Stimulated activated memory B cell treated with anti-CD40 and anti-IgM and Interleukin-4, amounts not matched to agents 10 μg/mL and 1 μg/mL and 100 μg/mL, for 72 hours (primary cell): ENCODE results near the gene DHX8.
A peak's percentile ranks its signal among the peaks of the same experiment; 100 is the strongest.

Source experiments
- ATAC-seq: fragments of 150-1000 bp; cut with Tn5 transposase; 2 replicates; pipeline ENCODE4 v1.10.0; 2021
- H3K27ac Mint-ChIP-seq: one replicate; pipeline ENCODE4 v1.8.0; 2022; ENCODE audit warnings: mild to moderate bottlenecking, mixed read lengths
- H3K27me3 Mint-ChIP-seq: one replicate; pipeline ENCODE4 v1.8.0; 2022; ENCODE audit warnings: mixed read lengths
- H3K36me3 Mint-ChIP-seq: one replicate; pipeline ENCODE4 v1.8.0; 2022; ENCODE audit warnings: mixed read lengths
- H3K4me1 Mint-ChIP-seq: one replicate; pipeline ENCODE4 v1.8.0; 2022; ENCODE audit warnings: mixed read lengths
- H3K4me3 Mint-ChIP-seq: one replicate; pipeline ENCODE4 v1.8.0; 2022; ENCODE audit warnings: mild to moderate bottlenecking, moderate library complexity, mixed read lengths
- H3K9me3 Mint-ChIP-seq: one replicate; pipeline ENCODE4 v1.8.0; 2022; ENCODE audit warnings: mixed read lengths

The DHX8 gene

GRCh38 chr17:43546319-43547188 lies 62.8 kb downstream of the DHX8 start, which contains the start of gene ETV4:
TSS of gene ETV4 (minus strand) at chr17:43546340. CDS start at chr17:43545617, 723 bp downstream.
- Mint-ChIP-seq H3K27me3 (peaks cover 82% of the 10 kb centered on the region), H3K4me3 (peak within 1 kb of the TSS; percentile 75), H3K27ac (no peak within 1 kb of the TSS), H3K4me1 (peaks cover 23% of the 10 kb centered on the region), H3K9me3 (no peaks in the 10 kb centered on the region), H3K36me3 (no peaks in the 10 kb centered on the region)
- ATAC-seq = peak; percentile 97

GRCh38 chr17:43547189-43547550 lies 63.4 kb downstream of the DHX8 start:
- Mint-ChIP-seq H3K4me1 (peaks cover 23% of the 10 kb centered on the region), H3K36me3 (no peaks in the 10 kb centered on the region), H3K27me3 (peaks cover 82% of the 10 kb centered on the region), H3K9me3 (no peaks in the 10 kb centered on the region), H3K27ac (no peak overlapping the region), H3K4me3 (peak overlapping the region; percentile 75)
- ATAC-seq = no peak

- no peaks in the 10 kb centered on the region for H3K9me3 Mint-ChIP-seq
- peaks cover 81% of the 10 kb centered on the region for H3K27me3 Mint-ChIP-seq
- ATAC-seq = no peak
- H3K4me3 Mint-ChIP-seq = no peak overlapping the region
- peaks cover 23% of the 10 kb centered on the region for H3K4me1 Mint-ChIP-seq
- H3K27ac Mint-ChIP-seq = no peak overlapping the region
- H3K36me3 Mint-ChIP-seq = no peaks in the 10 kb centered on the region
Measured at GRCh38 chr17:43547659-43548256, 64.0 kb downstream of the DHX8 start.

GRCh38 chr17:43548689-43549379 lies 65.1 kb downstream of the DHX8 start:
- H3K36me3 Mint-ChIP-seq = no peaks in the 10 kb centered on the region
- no peaks in the 10 kb centered on the region for H3K9me3 Mint-ChIP-seq
- no peak overlapping the region for H3K27ac Mint-ChIP-seq
- peaks cover 23% of the 10 kb centered on the region for H3K4me1 Mint-ChIP-seq
- peaks cover 79% of the 10 kb centered on the region for H3K27me3 Mint-ChIP-seq
- no peak for ATAC-seq
- H3K4me3 Mint-ChIP-seq = no peak overlapping the region

GRCh38 chr17:43549496-43549895 lies 65.7 kb downstream of the DHX8 start:
- H3K9me3 Mint-ChIP-seq = no peaks in the 10 kb centered on the region
- H3K27ac Mint-ChIP-seq = no peak overlapping the region
- peaks cover 21% of the 10 kb centered on the region for H3K4me1 Mint-ChIP-seq
- no peak overlapping the region for H3K4me3 Mint-ChIP-seq
- peaks cover 79% of the 10 kb centered on the region for H3K27me3 Mint-ChIP-seq
- H3K36me3 Mint-ChIP-seq = no peaks in the 10 kb centered on the region
- no peak for ATAC-seq

- H3K27me3 Mint-ChIP-seq = peaks cover 80% of the 10 kb centered on the region
- no peaks in the 10 kb centered on the region for H3K9me3 Mint-ChIP-seq
- no peak overlapping the region for H3K27ac Mint-ChIP-seq
- no peaks in the 10 kb centered on the region for H3K36me3 Mint-ChIP-seq
- ATAC-seq = no peak
- H3K4me3 Mint-ChIP-seq = no peak overlapping the region
- peaks cover 13% of the 10 kb centered on the region for H3K4me1 Mint-ChIP-seq
Measured at GRCh38 chr17:43550754-43551153, 67.0 kb downstream of the DHX8 start.

GRCh38 chr17:43552229-43552837 lies 68.6 kb downstream of the DHX8 start:
- H3K27me3 Mint-ChIP-seq = peaks cover 67% of the 10 kb centered on the region
- no peak for ATAC-seq
- no peaks in the 10 kb centered on the region for H3K36me3 Mint-ChIP-seq
- peaks cover 7% of the 10 kb centered on the region for H3K4me1 Mint-ChIP-seq
- H3K9me3 Mint-ChIP-seq = no peaks in the 10 kb centered on the region
- H3K27ac Mint-ChIP-seq = no peak overlapping the region
- H3K4me3 Mint-ChIP-seq = no peak overlapping the region

GRCh38 chr17:43553573-43553972 lies 69.8 kb downstream of the DHX8 start:
- Mint-ChIP-seq H3K4me3 (no peak overlapping the region), H3K27ac (no peak overlapping the region), H3K36me3 (no peaks in the 10 kb centered on the region), H3K9me3 (no peaks in the 10 kb centered on the region), H3K4me1 (peaks cover 6% of the 10 kb centered on the region), H3K27me3 (peaks cover 56% of the 10 kb centered on the region)
- no peak for ATAC-seq

- no peak overlapping the region for H3K27ac Mint-ChIP-seq
- H3K4me1 Mint-ChIP-seq = peaks cover 6% of the 10 kb centered on the region
- ATAC-seq = no peak
- H3K4me3 Mint-ChIP-seq = no peak overlapping the region
- no peaks in the 10 kb centered on the region for H3K9me3 Mint-ChIP-seq
- H3K27me3 Mint-ChIP-seq = peaks cover 57% of the 10 kb centered on the region
- no peaks in the 10 kb centered on the region for H3K36me3 Mint-ChIP-seq
Measured at GRCh38 chr17:43554857-43555256, 71.1 kb downstream of the DHX8 start.

- Mint-ChIP-seq H3K27me3 (peaks cover 57% of the 10 kb centered on the region), H3K4me1 (peaks cover 6% of the 10 kb centered on the region), H3K27ac (no peak overlapping the region), H3K9me3 (no peaks in the 10 kb centered on the region), H3K36me3 (no peaks in the 10 kb centered on the region), H3K4me3 (no peak overlapping the region)
- ATAC-seq = peak; percentile 60
Measured at GRCh38 chr17:43556292-43556691, 72.5 kb downstream of the DHX8 start.

- Mint-ChIP-seq H3K27ac (no peak overlapping the region), H3K36me3 (no peaks in the 10 kb centered on the region), H3K4me1 (peaks cover 12% of the 10 kb centered on the region), H3K27me3 (peaks cover 64% of the 10 kb centered on the region), H3K9me3 (no peaks in the 10 kb centered on the region), H3K4me3 (no peak overlapping the region)
- no peak for ATAC-seq
Measured at GRCh38 chr17:43558805-43559160, 75.0 kb downstream of the DHX8 start.

GRCh38 chr17:43559161-43559816 lies 75.5 kb downstream of the DHX8 start:
- Mint-ChIP-seq H3K27ac (no peak overlapping the region), H3K4me3 (no peak overlapping the region), H3K4me1 (peaks cover 12% of the 10 kb centered on the region), H3K27me3 (peaks cover 64% of the 10 kb centered on the region), H3K9me3 (no peaks in the 10 kb centered on the region), H3K36me3 (no peaks in the 10 kb centered on the region)
- ATAC-seq = no peak

GRCh38 chr17:43560461-43561427 lies 77.0 kb downstream of the DHX8 start:
- Mint-ChIP-seq H3K9me3 (no peaks in the 10 kb centered on the region), H3K4me1 (peaks cover 12% of the 10 kb centered on the region), H3K27ac (no peak overlapping the region), H3K4me3 (no peak overlapping the region), H3K36me3 (no peaks in the 10 kb centered on the region), H3K27me3 (peaks cover 62% of the 10 kb centered on the region)
- ATAC-seq = no peak
